Osteocyte (in vitro differentiated cells): ENCODE results near the gene USP48. TPM values are rescaled to one million over a fixed set of nuclear protein-coding genes. Genes with fewer than 3 reads are reported as not detected.
"Not testable (repeated sequence)": the region's sequence is repeated elsewhere in the genome, so short reads cannot be mapped to it uniquely, and the experiment has no call there.

Experiments used
- DNase-seq: peaks from one replicate; pipeline ENCODE4 v3.0.0; 2021; ENCODE audit warnings: mixed read lengths; ENCODE audit not compliant: unreplicated experiment; ENCODE audit errors: extremely low spot score
- H3K27ac Mint-ChIP-seq: one replicate; pipeline ENCODE4 v1.8.0; 2021; ENCODE audit warnings: mild to moderate bottlenecking, mixed read lengths; ENCODE audit not compliant: unreplicated experiment
- H3K27me3 Mint-ChIP-seq: one replicate; pipeline ENCODE4 v1.8.0; 2021; ENCODE audit warnings: mixed read lengths; ENCODE audit not compliant: unreplicated experiment
- H3K36me3 Mint-ChIP-seq: one replicate; pipeline ENCODE4 v1.8.0; 2021; ENCODE audit warnings: mixed read lengths; ENCODE audit not compliant: unreplicated experiment
- H3K4me1 Mint-ChIP-seq: one replicate; pipeline ENCODE4 v1.8.0; 2021; ENCODE audit warnings: mixed read lengths; ENCODE audit not compliant: unreplicated experiment
- H3K4me3 Mint-ChIP-seq: one replicate; pipeline ENCODE4 v1.8.0; 2021; ENCODE audit warnings: mild to moderate bottlenecking, moderate library complexity, mixed read lengths; ENCODE audit not compliant: unreplicated experiment
- H3K9me3 Mint-ChIP-seq: one replicate; pipeline ENCODE4 v1.8.0; 2021; ENCODE audit warnings: mixed read lengths; ENCODE audit not compliant: unreplicated experiment
- total RNA-seq: library from RNA; stranded (reverse); gene quantifications from 2 replicates; pipeline ENCODE4 v1.2.1, GENCODE V29; 2021
- TF ChIP-seq, protein P1 (sequence below): fragments of 200-600 bp; sonication (generic); IDR thresholded peaks from 2 replicates; pipeline ENCODE4 v1.5.0; 2021; ENCODE audit warnings: antibody characterized with exemption, mild to moderate bottlenecking, moderate library complexity

The USP48 gene
- total RNA-seq, 1 donor from 2014 or later, result 73.6 TPM

DNA sequence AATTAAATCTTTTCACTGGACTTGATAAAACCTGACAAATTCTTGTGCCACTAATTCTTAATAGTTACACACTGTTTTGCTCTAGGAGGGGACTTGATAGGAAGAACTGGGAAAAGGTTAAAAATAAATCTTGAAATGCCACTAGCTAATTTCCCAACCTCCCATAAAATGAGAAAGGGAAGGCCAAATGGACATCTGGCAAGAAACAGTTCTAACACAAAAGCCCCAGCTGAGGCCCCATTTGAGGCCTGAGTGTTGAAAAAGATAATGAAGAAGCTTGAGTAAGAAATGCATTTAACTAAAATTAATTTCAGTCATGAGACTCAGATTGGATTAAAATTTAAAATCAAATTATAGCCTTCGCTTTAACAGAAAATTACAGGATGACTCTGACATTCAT lies 102.6 kb downstream of the USP48 start:
- H3K4me3 Mint-ChIP-seq, result no peak overlapping the region
- H3K4me1 Mint-ChIP-seq, result peaks cover 6% of the 10 kb centered on the region
- no peak overlapping the region for H3K27ac Mint-ChIP-seq
- peaks cover 8% of the 10 kb centered on the region for H3K9me3 Mint-ChIP-seq
- H3K36me3 Mint-ChIP-seq, result peaks cover 63% of the 10 kb centered on the region
- H3K27me3 Mint-ChIP-seq, result no peaks in the 10 kb centered on the region
- TF ChIP-seq, protein P1, sequence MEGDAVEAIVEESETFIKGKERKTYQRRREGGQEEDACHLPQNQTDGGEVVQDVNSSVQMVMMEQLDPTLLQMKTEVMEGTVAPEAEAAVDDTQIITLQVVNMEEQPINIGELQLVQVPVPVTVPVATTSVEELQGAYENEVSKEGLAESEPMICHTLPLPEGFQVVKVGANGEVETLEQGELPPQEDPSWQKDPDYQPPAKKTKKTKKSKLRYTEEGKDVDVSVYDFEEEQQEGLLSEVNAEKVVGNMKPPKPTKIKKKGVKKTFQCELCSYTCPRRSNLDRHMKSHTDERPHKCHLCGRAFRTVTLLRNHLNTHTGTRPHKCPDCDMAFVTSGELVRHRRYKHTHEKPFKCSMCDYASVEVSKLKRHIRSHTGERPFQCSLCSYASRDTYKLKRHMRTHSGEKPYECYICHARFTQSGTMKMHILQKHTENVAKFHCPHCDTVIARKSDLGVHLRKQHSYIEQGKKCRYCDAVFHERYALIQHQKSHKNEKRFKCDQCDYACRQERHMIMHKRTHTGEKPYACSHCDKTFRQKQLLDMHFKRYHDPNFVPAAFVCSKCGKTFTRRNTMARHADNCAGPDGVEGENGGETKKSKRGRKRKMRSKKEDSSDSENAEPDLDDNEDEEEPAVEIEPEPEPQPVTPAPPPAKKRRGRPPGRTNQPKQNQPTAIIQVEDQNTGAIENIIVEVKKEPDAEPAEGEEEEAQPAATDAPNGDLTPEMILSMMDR, result no peak
- DNase-seq, result no peak

DNA sequence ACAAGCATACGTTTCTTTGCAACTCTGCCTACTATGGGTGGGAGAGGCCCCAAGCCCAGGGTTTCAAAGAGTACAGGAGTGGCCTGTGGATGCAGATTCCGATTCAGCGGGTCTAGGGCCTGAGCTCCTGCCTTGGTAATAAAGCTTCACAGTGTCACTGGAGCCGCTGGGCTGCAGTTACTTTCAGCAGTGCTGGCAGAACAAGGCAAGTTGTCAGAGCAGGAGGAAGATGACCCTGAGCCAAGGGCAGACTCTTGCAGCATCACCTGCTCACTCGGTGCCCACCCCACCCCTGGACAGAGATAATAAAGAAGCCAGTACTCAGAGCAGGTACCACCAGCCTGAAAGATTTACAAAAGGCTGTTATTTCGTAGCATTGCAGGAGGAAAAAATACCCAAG lies 105.8 kb downstream of the USP48 start:
- no peak overlapping the region for H3K4me3 Mint-ChIP-seq
- H3K27me3 Mint-ChIP-seq, result no peaks in the 10 kb centered on the region
- peak; percentile 51 for DNase-seq
- H3K27ac Mint-ChIP-seq, result no peak overlapping the region
- peaks cover 40% of the 10 kb centered on the region for H3K36me3 Mint-ChIP-seq
- peaks cover 37% of the 10 kb centered on the region for H3K4me1 Mint-ChIP-seq
- H3K9me3 Mint-ChIP-seq, result no peaks in the 10 kb centered on the region
- TF ChIP-seq, protein P1, result no peak

DNA sequence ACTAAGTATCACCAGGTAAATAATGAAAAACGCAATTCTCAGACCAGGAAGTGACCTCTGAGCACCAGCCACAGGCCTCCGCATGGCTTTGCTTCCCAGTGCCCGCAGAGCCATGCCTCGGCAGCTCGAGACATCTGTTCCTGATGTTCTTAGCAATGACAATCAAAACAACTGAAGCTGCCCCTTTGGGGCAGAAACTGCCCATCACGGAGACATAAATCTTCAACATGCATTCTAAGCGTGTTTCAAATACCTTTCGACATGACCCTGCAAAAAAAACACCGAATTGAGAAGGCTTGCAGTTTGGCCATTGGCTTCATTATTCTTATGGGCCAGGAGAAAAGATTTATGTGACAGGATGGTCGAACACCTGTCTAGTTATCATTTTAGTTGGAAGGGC lies 108.0 kb downstream of the USP48 start:
- Mint-ChIP-seq H3K36me3 (peaks cover 27% of the 10 kb centered on the region), H3K27ac (peak overlapping the region; percentile 29), H3K4me3 (peak overlapping the region; percentile 50), H3K27me3 (no peaks in the 10 kb centered on the region), H3K4me1 (peaks cover 49% of the 10 kb centered on the region), H3K9me3 (no peaks in the 10 kb centered on the region)
- no peak for DNase-seq
- TF ChIP-seq, protein P1, result no peak

DNA sequence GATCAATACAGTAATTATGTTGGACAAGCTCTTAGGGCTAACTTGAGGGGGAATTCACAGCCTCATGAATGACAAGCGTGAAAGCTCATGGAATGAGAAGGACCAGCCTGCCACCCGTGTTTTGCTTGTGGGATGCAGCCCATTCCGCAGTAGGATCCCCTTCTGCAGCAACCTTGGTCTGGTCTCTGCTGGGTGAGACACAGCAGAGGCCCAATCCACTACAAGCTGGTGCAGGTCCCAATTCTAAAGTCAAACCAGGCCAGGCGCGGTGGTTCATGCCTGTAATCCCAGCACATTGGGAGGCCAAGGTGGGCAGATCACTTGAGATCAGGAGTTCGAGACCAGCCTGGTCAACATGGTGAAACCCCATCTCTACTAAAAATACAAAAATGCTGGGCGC lies 109.1 kb downstream of the USP48 start:
- DNase-seq, H3K4me3 Mint-ChIP-seq, H3K9me3 Mint-ChIP-seq, H3K27me3 Mint-ChIP-seq: not testable (repeated sequence)
- peaks cover 20% of the 10 kb centered on the region for H3K36me3 Mint-ChIP-seq
- H3K4me1 Mint-ChIP-seq, result peaks cover 56% of the 10 kb centered on the region
- peak overlapping the region; percentile 80 for H3K27ac Mint-ChIP-seq

DNA sequence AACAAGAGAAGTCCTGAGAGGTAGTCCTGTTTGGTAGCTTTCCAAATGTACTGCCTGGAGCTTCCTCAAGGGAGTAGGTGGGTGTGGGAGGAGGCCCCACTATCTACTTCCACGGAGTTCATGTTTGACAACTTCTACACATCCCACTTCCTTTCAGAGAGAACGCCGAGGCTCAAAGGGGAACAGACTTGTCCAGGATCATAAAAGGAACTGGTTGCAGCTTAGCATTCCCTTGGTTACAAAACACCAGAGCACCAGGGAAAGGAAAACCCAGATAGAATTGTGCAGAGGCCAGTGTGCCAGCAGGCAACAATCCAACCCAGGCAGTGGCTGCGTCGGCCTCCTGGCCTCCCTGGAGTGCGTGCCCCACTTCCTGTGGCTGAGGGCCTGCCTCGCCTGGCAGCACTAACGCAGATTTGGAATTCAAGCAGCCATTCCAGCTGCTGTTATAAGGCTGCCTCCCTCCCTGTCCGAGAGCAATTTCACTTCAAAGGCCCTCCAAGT lies 109.6 kb downstream of the USP48 start:
- peak; percentile 77 for DNase-seq
- Mint-ChIP-seq H3K4me3 (no peak overlapping the region), H3K36me3 (peaks cover 16% of the 10 kb centered on the region), H3K27ac (peak overlapping the region; percentile 80), H3K9me3 (no peaks in the 10 kb centered on the region), H3K27me3 (no peaks in the 10 kb centered on the region), H3K4me1 (peaks cover 56% of the 10 kb centered on the region)
- TF ChIP-seq, protein P1, result no peak
